ENCODE data around the gene ACOT8.

DNA sequence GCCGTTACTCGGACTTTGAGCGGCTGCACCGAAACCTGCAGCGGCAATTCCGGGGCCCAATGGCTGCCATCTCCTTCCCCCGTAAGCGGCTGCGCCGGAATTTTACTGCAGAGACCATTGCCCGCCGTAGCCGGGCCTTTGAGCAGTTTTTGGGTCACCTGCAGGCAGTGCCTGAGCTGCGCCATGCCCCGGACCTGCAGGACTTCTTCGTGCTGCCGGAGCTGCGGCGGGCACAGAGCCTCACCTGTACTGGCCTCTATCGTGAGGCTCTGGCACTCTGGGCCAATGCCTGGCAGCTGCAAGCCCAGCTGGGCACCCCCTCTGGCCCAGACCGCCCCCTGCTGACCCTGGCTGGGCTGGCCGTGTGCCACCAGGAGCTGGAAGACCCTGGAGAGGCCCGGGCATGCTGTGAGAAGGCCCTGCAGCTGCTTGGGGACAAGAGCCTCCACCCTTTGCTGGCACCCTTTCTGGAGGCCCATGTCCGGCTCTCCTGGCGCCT lies 16.4 kb downstream of the ACOT8 start:
- TF ChIP-seq, protein P1, sequence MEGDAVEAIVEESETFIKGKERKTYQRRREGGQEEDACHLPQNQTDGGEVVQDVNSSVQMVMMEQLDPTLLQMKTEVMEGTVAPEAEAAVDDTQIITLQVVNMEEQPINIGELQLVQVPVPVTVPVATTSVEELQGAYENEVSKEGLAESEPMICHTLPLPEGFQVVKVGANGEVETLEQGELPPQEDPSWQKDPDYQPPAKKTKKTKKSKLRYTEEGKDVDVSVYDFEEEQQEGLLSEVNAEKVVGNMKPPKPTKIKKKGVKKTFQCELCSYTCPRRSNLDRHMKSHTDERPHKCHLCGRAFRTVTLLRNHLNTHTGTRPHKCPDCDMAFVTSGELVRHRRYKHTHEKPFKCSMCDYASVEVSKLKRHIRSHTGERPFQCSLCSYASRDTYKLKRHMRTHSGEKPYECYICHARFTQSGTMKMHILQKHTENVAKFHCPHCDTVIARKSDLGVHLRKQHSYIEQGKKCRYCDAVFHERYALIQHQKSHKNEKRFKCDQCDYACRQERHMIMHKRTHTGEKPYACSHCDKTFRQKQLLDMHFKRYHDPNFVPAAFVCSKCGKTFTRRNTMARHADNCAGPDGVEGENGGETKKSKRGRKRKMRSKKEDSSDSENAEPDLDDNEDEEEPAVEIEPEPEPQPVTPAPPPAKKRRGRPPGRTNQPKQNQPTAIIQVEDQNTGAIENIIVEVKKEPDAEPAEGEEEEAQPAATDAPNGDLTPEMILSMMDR (IDR thresholded peaks at IDR 0.05): no peak
- TF ChIP-seq POLR2AphosphoS5 (IDR thresholded peaks at IDR 0.05): no peak
